ENCODE results near the gene SREBF2.
"Not testable (repeated sequence)": the region's sequence is repeated elsewhere in the genome, so short reads cannot be mapped to it uniquely, and the experiment has no call there.

Gene SREBF2

GRCh38 chr22:41857860-41858199 lies 24.9 kb downstream of the SREBF2 start:
- Histone ChIP-seq H3K4me1 (ENCODE audit: control insufficient read depth, insufficient read depth, low read length) (no peaks in the 10 kb centered on the region), H3K27ac (ENCODE audit: insufficient read depth, low read depth, low read length, poor library complexity, severe bottlenecking) (no peak overlapping the region), H3K27me3 (ENCODE audit: control insufficient read depth, insufficient read depth, low read length, poor library complexity, severe bottlenecking) (no peaks in the 10 kb centered on the region), H3K4me3 (ENCODE audit: insufficient read depth, low read depth, low read length) (no peak overlapping the region), H3K9me3 (ENCODE audit: control insufficient read depth, low read length) (no peaks in the 10 kb centered on the region), H3K36me3 (ENCODE audit: control insufficient read depth, insufficient read depth, low read length) (peaks cover 3% of the 10 kb centered on the region)

- peaks cover 11% of the 10 kb centered on the region for H3K36me3 ChIP-seq (ENCODE audit: control insufficient read depth, insufficient read depth, low read length)
- no peaks in the 10 kb centered on the region for H3K4me1 ChIP-seq (ENCODE audit: control insufficient read depth, insufficient read depth, low read length)
- no peaks in the 10 kb centered on the region for H3K27me3 ChIP-seq (ENCODE audit: control insufficient read depth, insufficient read depth, low read length, poor library complexity, severe bottlenecking)
- no peaks in the 10 kb centered on the region for H3K9me3 ChIP-seq (ENCODE audit: control insufficient read depth, low read length)
- no peak overlapping the region for H3K4me3 ChIP-seq (ENCODE audit: insufficient read depth, low read depth, low read length)
- WGBS, 2 experiments = 88 to 91% methylated on average over 4 of the region's 4 CpGs
- H3K27ac ChIP-seq (ENCODE audit: insufficient read depth, low read depth, low read length, poor library complexity, severe bottlenecking) = peak overlapping the region; percentile 36
Measured at GRCh38 chr22:41862160-41862529, 29.2 kb downstream of the SREBF2 start.

GRCh38 chr22:41862530-41863266 lies 29.8 kb downstream of the SREBF2 start:
- 95 to 96% methylated on average over 9 to 11 of the region's 11 CpGs for WGBS, 2 experiments
- Histone ChIP-seq H3K4me1 (ENCODE audit: control insufficient read depth, insufficient read depth, low read length) (no peaks in the 10 kb centered on the region), H3K36me3 (ENCODE audit: control insufficient read depth, insufficient read depth, low read length) (peaks cover 13% of the 10 kb centered on the region), H3K27ac (ENCODE audit: insufficient read depth, low read depth, low read length, poor library complexity, severe bottlenecking) (peak overlapping the region; percentile 36), H3K4me3 (ENCODE audit: insufficient read depth, low read depth, low read length) (no peak overlapping the region), H3K9me3 (ENCODE audit: control insufficient read depth, low read length) (no peaks in the 10 kb centered on the region), H3K27me3 (ENCODE audit: control insufficient read depth, insufficient read depth, low read length, poor library complexity, severe bottlenecking) (no peaks in the 10 kb centered on the region)

- H3K36me3 ChIP-seq (ENCODE audit: control insufficient read depth, insufficient read depth, low read length) = peaks cover 16% of the 10 kb centered on the region
- 97 to 98% methylated on average over 2 of the region's 2 CpGs for WGBS, 2 experiments
- no peak overlapping the region for H3K27ac ChIP-seq (ENCODE audit: insufficient read depth, low read depth, low read length, poor library complexity, severe bottlenecking)
- no peak overlapping the region for H3K4me3 ChIP-seq (ENCODE audit: insufficient read depth, low read depth, low read length)
- no peaks in the 10 kb centered on the region for H3K4me1 ChIP-seq (ENCODE audit: control insufficient read depth, insufficient read depth, low read length)
- H3K27me3 ChIP-seq (ENCODE audit: control insufficient read depth, insufficient read depth, low read length, poor library complexity, severe bottlenecking) = no peaks in the 10 kb centered on the region
- H3K9me3 ChIP-seq (ENCODE audit: control insufficient read depth, low read length) = no peaks in the 10 kb centered on the region
Measured at GRCh38 chr22:41863472-41863871, 30.6 kb downstream of the SREBF2 start.

GRCh38 chr22:41868556-41868955 lies 35.7 kb downstream of the SREBF2 start:
- Histone ChIP-seq H3K27ac (ENCODE audit: insufficient read depth, low read depth, low read length, poor library complexity, severe bottlenecking) (no peak overlapping the region), H3K36me3 (ENCODE audit: control insufficient read depth, insufficient read depth, low read length) (peaks cover 39% of the 10 kb centered on the region), H3K4me1 (ENCODE audit: control insufficient read depth, insufficient read depth, low read length) (no peaks in the 10 kb centered on the region), H3K9me3 (ENCODE audit: control insufficient read depth, low read length) (no peaks in the 10 kb centered on the region), H3K4me3 (ENCODE audit: insufficient read depth, low read depth, low read length) (no peak overlapping the region), H3K27me3 (ENCODE audit: control insufficient read depth, insufficient read depth, low read length, poor library complexity, severe bottlenecking) (no peaks in the 10 kb centered on the region)
- 94 to 97% methylated on average over 10 of the region's 10 CpGs for WGBS, 2 experiments

GRCh38 chr22:41870081-41870480 lies 37.2 kb downstream of the SREBF2 start:
- peaks cover 40% of the 10 kb centered on the region for H3K36me3 ChIP-seq (ENCODE audit: control insufficient read depth, insufficient read depth, low read length)
- H3K4me1 ChIP-seq (ENCODE audit: control insufficient read depth, insufficient read depth, low read length); H3K27me3 ChIP-seq (ENCODE audit: control insufficient read depth, insufficient read depth, low read length, poor library complexity, severe bottlenecking); H3K4me3 ChIP-seq (ENCODE audit: insufficient read depth, low read depth, low read length); H3K27ac ChIP-seq (ENCODE audit: insufficient read depth, low read depth, low read length, poor library complexity, severe bottlenecking); H3K9me3 ChIP-seq (ENCODE audit: control insufficient read depth, low read length): not testable (repeated sequence)
- WGBS, 2 experiments = 71 to 91% methylated on average over 1 of the region's 1 CpG

GRCh38 chr22:41870786-41871185 lies 37.9 kb downstream of the SREBF2 start:
- Histone ChIP-seq H3K36me3 (ENCODE audit: control insufficient read depth, insufficient read depth, low read length) (peaks cover 47% of the 10 kb centered on the region), H3K9me3 (ENCODE audit: control insufficient read depth, low read length) (no peaks in the 10 kb centered on the region), H3K4me3 (ENCODE audit: insufficient read depth, low read depth, low read length) (no peak overlapping the region), H3K4me1 (ENCODE audit: control insufficient read depth, insufficient read depth, low read length) (no peaks in the 10 kb centered on the region), H3K27ac (ENCODE audit: insufficient read depth, low read depth, low read length, poor library complexity, severe bottlenecking) (no peak overlapping the region), H3K27me3 (ENCODE audit: control insufficient read depth, insufficient read depth, low read length, poor library complexity, severe bottlenecking) (no peaks in the 10 kb centered on the region)
- 89 to 95% methylated on average over 3 to 4 of the region's 4 CpGs for WGBS, 2 experiments

- H3K36me3 ChIP-seq (ENCODE audit: control insufficient read depth, insufficient read depth, low read length) = peaks cover 55% of the 10 kb centered on the region
- H3K4me3 ChIP-seq (ENCODE audit: insufficient read depth, low read depth, low read length) = no peak overlapping the region
- H3K9me3 ChIP-seq (ENCODE audit: control insufficient read depth, low read length) = no peaks in the 10 kb centered on the region
- WGBS, 2 experiments = 85 to 88% methylated on average over 5 of the region's 5 CpGs
- H3K4me1 ChIP-seq (ENCODE audit: control insufficient read depth, insufficient read depth, low read length) = no peaks in the 10 kb centered on the region
- no peaks in the 10 kb centered on the region for H3K27me3 ChIP-seq (ENCODE audit: control insufficient read depth, insufficient read depth, low read length, poor library complexity, severe bottlenecking)
- H3K27ac ChIP-seq (ENCODE audit: insufficient read depth, low read depth, low read length, poor library complexity, severe bottlenecking) = no peak overlapping the region
Measured at GRCh38 chr22:41873391-41873790, 40.5 kb downstream of the SREBF2 start.

GRCh38 chr22:41874090-41874489 lies 41.2 kb downstream of the SREBF2 start:
- Histone ChIP-seq H3K4me3 (ENCODE audit: insufficient read depth, low read depth, low read length) (no peak overlapping the region), H3K4me1 (ENCODE audit: control insufficient read depth, insufficient read depth, low read length) (no peaks in the 10 kb centered on the region), H3K36me3 (ENCODE audit: control insufficient read depth, insufficient read depth, low read length) (peaks cover 49% of the 10 kb centered on the region), H3K27me3 (ENCODE audit: control insufficient read depth, insufficient read depth, low read length, poor library complexity, severe bottlenecking) (no peaks in the 10 kb centered on the region), H3K9me3 (ENCODE audit: control insufficient read depth, low read length) (no peaks in the 10 kb centered on the region), H3K27ac (ENCODE audit: insufficient read depth, low read depth, low read length, poor library complexity, severe bottlenecking) (no peak overlapping the region)
- 88 to 98% methylated on average over 2 of the region's 2 CpGs for WGBS, 2 experiments

GRCh38 chr22:41875531-41876270 lies 42.8 kb downstream of the SREBF2 start:
- Histone ChIP-seq H3K27me3 (ENCODE audit: control insufficient read depth, insufficient read depth, low read length, poor library complexity, severe bottlenecking) (no peaks in the 10 kb centered on the region), H3K27ac (ENCODE audit: insufficient read depth, low read depth, low read length, poor library complexity, severe bottlenecking) (no peak overlapping the region), H3K4me1 (ENCODE audit: control insufficient read depth, insufficient read depth, low read length) (no peaks in the 10 kb centered on the region), H3K9me3 (ENCODE audit: control insufficient read depth, low read length) (no peaks in the 10 kb centered on the region), H3K4me3 (ENCODE audit: insufficient read depth, low read depth, low read length) (no peak overlapping the region), H3K36me3 (ENCODE audit: control insufficient read depth, insufficient read depth, low read length) (peaks cover 52% of the 10 kb centered on the region)
- WGBS, 2 experiments = 91 to 96% methylated on average over 10 of the region's 10 CpGs

Data from ectodermal cell (in vitro differentiated cells).